Left hindlimb (tissue), 1 donor: Measurements from ENCODE around the gene RBMY1B.
"Not testable (repeated sequence)": the region's sequence is repeated elsewhere in the genome, so short reads cannot be mapped to it uniquely, and the experiment has no call there.

Experiments used
- DNase-seq: peaks from one replicate; pipeline ENCODE4 v3.0.0-alpha.2; 2018

Gene RBMY1B

GRCh38 chrY:21511038-21511437, at the start of gene RBMY1B:
Gene RBMY1B, plus strand, starts transcription at chrY:21511338. Its CDS starts 2,013 bp downstream, at chrY:21513351.
- DNase-seq = not testable (repeated sequence)

DNA sequence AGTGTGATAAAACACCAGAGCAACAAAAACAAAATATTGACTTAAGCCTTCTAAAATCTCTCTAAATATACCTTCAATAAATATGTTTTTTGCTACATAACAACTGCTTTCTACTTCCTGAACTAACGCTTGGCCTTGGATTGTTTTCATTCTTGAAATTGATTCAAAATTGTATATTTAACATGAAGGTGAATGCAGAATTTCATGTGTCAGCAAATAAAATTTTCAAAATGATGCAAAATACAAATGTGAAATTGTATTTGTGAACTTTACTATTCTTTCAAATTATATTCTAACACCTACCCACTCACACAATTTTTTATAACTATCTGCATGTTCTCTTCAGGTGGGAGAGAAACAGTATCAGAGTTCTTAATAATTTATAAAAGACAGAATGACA, 48.2 kb upstream of the RBMY1B start:
- DNase-seq = not testable (repeated sequence)

GRCh38 chrY:21482967-21483366, 28.2 kb upstream of the RBMY1B start:
- no peak for DNase-seq

- not testable (repeated sequence) for DNase-seq
These were observed 23.4 kb downstream of the RBMY1B start, which contains the start of gene RBMY1A1 for GRCh38 chrY:21534579-21534978. Gene RBMY1A1, plus strand, starts transcription at chrY:21534879. Its CDS starts 2,013 bp downstream, at chrY:21536892.

DNA sequence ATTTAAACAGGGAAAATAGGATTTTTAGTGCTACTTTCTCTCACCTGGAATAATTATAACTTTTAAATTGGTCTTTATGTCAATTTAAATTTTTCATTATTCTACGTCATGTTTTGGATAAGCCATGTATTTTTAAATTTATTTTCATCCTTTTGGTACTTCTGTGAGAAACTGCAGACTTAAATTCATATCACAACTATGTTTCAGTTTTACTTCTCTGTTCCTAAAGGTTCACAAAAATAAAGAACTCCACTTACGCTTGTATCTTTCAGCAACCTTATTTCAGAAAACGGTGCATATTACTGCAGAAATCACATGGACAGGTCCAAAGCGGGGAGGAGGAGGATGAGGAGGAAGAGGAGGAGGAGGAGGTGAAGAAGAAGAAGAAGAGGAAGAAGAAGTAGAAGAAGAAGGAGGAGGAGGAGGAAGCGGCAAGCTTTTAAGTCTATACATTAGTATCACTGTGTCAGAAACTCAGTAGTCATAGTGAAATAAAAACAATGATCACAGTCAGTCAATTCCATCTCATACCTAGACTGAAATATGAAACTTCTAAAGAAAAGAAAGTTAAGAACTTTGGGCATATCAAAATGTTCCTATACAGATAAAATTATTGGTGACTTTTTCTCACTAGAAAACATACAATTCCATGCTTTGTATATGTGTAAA, 48.3 kb downstream of the RBMY1B start:
- not testable (repeated sequence) for DNase-seq
